IMR-90 (cell line): Measurements from ENCODE around the gene GPLD1. TPM values are rescaled to one million over a fixed set of nuclear protein-coding genes. Genes with fewer than 3 reads are reported as not detected.

Source experiments
- ATAC-seq: fragments of 200-7000 bp; cut with Tn5 transposase; 2 replicates; pipeline ENCODE4 v1.9.1; 2020; ENCODE audit warnings: low read depth, mild to moderate bottlenecking, moderate library complexity
- BruUV-seq: library from RNA; stranded (reverse); fragments of 400-500 nt; replicated peaks from 2 replicates; lab custom pipeline; 2021; lab: Mats Ljungman, UMichigan
- CTCF ChIA-PET: fragments of 300-600 bp; formaldehyde crosslinking; extraction: SDS; loops from one replicate; lab custom pipeline; 2021; ENCODE audit warnings: antibody characterized with exemption; lab: Yijun Ruan, JAX
- POLR2A ChIA-PET: fragments of 300-600 bp; sonication (Branson Sonifier 250); formaldehyde crosslinking; loops from one replicate; lab custom pipeline; 2022; ENCODE audit warnings: antibody characterized with exemption; ENCODE audit not compliant: unreplicated experiment; lab: Charles Lee
- DNase-seq: peaks from one replicate; pipeline ENCODE4 v3.0.0; 2013
- H2AFZ ChIP-seq: replicated peaks from 2 replicates; pipeline ENCODE3; 2013; ENCODE audit warnings: low read length, mild to moderate bottlenecking; ENCODE audit not compliant: poor library complexity
- H2AK5ac ChIP-seq: 2 replicates; pipeline ENCODE4 v1.6.1; 2013; ENCODE audit warnings: low read depth, low read length, inconsistent platforms
- H2AK9ac ChIP-seq: replicated peaks from 2 replicates; pipeline ENCODE3; 2013; ENCODE audit warnings: mild to moderate bottlenecking, low read depth, low read length, moderate library complexity; ENCODE audit not compliant: poor library complexity
- H2BK120ac ChIP-seq: 2 replicates; pipeline ENCODE4 v1.6.1; 2013; ENCODE audit warnings: low read depth, low read length, inconsistent platforms
- H2BK15ac ChIP-seq: 3 replicates; pipeline ENCODE4 v1.6.1; 2013; ENCODE audit warnings: low read depth, low read length, inconsistent platforms
- H2BK20ac ChIP-seq: 2 replicates; pipeline ENCODE4 v1.6.1; 2013; ENCODE audit warnings: low read depth, mild to moderate bottlenecking, inconsistent platforms, low read length, moderate library complexity
- H2BK5ac ChIP-seq: 2 replicates; pipeline ENCODE4 v1.6.1; 2013; ENCODE audit warnings: mild to moderate bottlenecking, low read depth, low read length, inconsistent platforms; ENCODE audit not compliant: poor library complexity, severe bottlenecking
- H3K14ac ChIP-seq: replicated peaks from 2 replicates; pipeline ENCODE4 v1.6.1; 2013; ENCODE audit warnings: low read depth, low read length, inconsistent platforms
- H3K18ac ChIP-seq: 2 replicates; pipeline ENCODE4 v1.6.1; 2013; ENCODE audit warnings: low read depth, low read length, control low read depth
- H3K23ac ChIP-seq: 2 replicates; pipeline ENCODE4 v1.6.1; 2013; ENCODE audit warnings: low read depth, low read length, inconsistent platforms
- H3K27ac ChIP-seq: 2 replicates; pipeline ENCODE4 v1.5.1; 2013; ENCODE audit warnings: mild to moderate bottlenecking, control low read depth, low read length; ENCODE audit not compliant: insufficient read depth
- H3K27me3 ChIP-seq: 2 replicates; pipeline ENCODE4 v1.6.1; 2013; ENCODE audit warnings: low read length; ENCODE audit not compliant: control insufficient read depth, insufficient read depth
- H3K36me3 ChIP-seq: 2 replicates; pipeline ENCODE4 v1.6.1; 2013; ENCODE audit warnings: low read length, mixed read lengths; ENCODE audit not compliant: control insufficient read depth, insufficient read depth
- H3K4ac ChIP-seq: 2 replicates; pipeline ENCODE4 v1.6.1; 2013; ENCODE audit warnings: low read depth, low read length, inconsistent platforms
- H3K4me1 ChIP-seq: 2 replicates; pipeline ENCODE4 v1.6.1; 2013; ENCODE audit warnings: low read length, mixed read lengths; ENCODE audit not compliant: control insufficient read depth, insufficient read depth
- H3K4me2 ChIP-seq: 2 replicates; pipeline ENCODE4 v1.6.1; 2013; ENCODE audit warnings: low read depth, mild to moderate bottlenecking, control low read depth, low read length, moderate library complexity
- H3K4me3 ChIP-seq: 2 replicates; pipeline ENCODE4 v1.5.1; 2013; ENCODE audit warnings: low read depth, mild to moderate bottlenecking, control low read depth, low read length, moderate library complexity; ENCODE audit not compliant: insufficient read depth
- H3K56ac ChIP-seq: 2 replicates; pipeline ENCODE4 v1.6.1; 2013; ENCODE audit warnings: low read length, inconsistent platforms; ENCODE audit not compliant: insufficient read depth; ENCODE audit errors: extremely low read depth
- H3K79me1 ChIP-seq, 2 experiments: 2 replicates each; pipeline ENCODE4 v1.6.1; 2013; ENCODE audit warnings: low read length in 2 of 2, inconsistent platforms in 1 of 2, low read depth in 1 of 2
- H3K9ac ChIP-seq: 2 replicates; pipeline ENCODE4 v1.6.1; 2013; ENCODE audit warnings: low read depth, low read length, control low read depth
- H3K9me1 ChIP-seq: 2 replicates; pipeline ENCODE4 v1.6.1; 2013; ENCODE audit warnings: low read length, inconsistent platforms; ENCODE audit not compliant: insufficient read depth
- H3K9me3 ChIP-seq: 2 replicates; pipeline ENCODE4 v1.6.1; 2013; ENCODE audit warnings: low read length; ENCODE audit not compliant: control insufficient read depth, insufficient read depth
- H4K20me1 ChIP-seq: 2 replicates; pipeline ENCODE4 v1.6.1; 2013; ENCODE audit warnings: low read length, inconsistent platforms; ENCODE audit not compliant: insufficient read depth
- H4K5ac ChIP-seq: 2 replicates; pipeline ENCODE4 v1.6.1; 2013; ENCODE audit warnings: mild to moderate bottlenecking, low read depth, low read length, control low read depth
- H4K8ac ChIP-seq, 2 experiments: 2 replicates each; pipeline ENCODE4 v1.6.1; 2013; ENCODE audit warnings: low read depth in 2 of 2, low read length in 2 of 2, control low read depth in 1 of 2, inconsistent platforms in 1 of 2
- H4K91ac ChIP-seq: 2 replicates; pipeline ENCODE4 v1.6.1; 2013; ENCODE audit warnings: low read depth, low read length, inconsistent platforms; ENCODE audit not compliant: insufficient read depth
- BHLHE40 ChIP-seq: fragments of 150-350 bp; IDR thresholded peaks from 2 replicates; pipeline ENCODE4 v1.6.1; 2016; ENCODE audit warnings: mild to moderate bottlenecking, low read depth, low read length
- CEBPB ChIP-seq: IDR thresholded peaks from 2 replicates; pipeline ENCODE4 v1.6.1; 2012; ENCODE audit warnings: low read depth, low read length, improper control_type of control experiment
- CHD1 ChIP-seq: IDR thresholded peaks from 2 replicates; pipeline ENCODE4 v1.6.1; 2012; ENCODE audit warnings: low read depth, low read length, improper control_type of control experiment
- ELK1 ChIP-seq: fragments of 150-350 bp; IDR thresholded peaks from 2 replicates; pipeline ENCODE4 v1.6.1; 2016; ENCODE audit warnings: low read depth, mild to moderate bottlenecking, low read length, moderate library complexity, borderline replicate concordance
- MAFK ChIP-seq: IDR thresholded peaks from 2 replicates; pipeline ENCODE4 v1.6.1; 2012; ENCODE audit warnings: low read depth, low read length, improper control_type of control experiment
- MAZ ChIP-seq: IDR thresholded peaks from 2 replicates; pipeline ENCODE4 v1.6.1; 2012; ENCODE audit warnings: low read depth, mild to moderate bottlenecking, low read length, improper control_type of control experiment, moderate library complexity, borderline replicate concordance
- POLR2A ChIP-seq: IDR thresholded peaks from 2 replicates; pipeline ENCODE4 v1.6.1; 2012; ENCODE audit warnings: mild to moderate bottlenecking, low read depth, low read length
- RCOR1 ChIP-seq: IDR thresholded peaks from 2 replicates; pipeline ENCODE4 v1.6.1; 2012; ENCODE audit warnings: mild to moderate bottlenecking, low read length, improper control_type of control experiment; ENCODE audit not compliant: insufficient replicate concordance
- RFX5 ChIP-seq: IDR thresholded peaks from 2 replicates; pipeline ENCODE4 v1.8.0; 2012; ENCODE audit warnings: low read depth, mild to moderate bottlenecking, low read length, moderate library complexity
- SMC3 ChIP-seq: fragments of 150-350 bp; IDR thresholded peaks from 2 replicates; pipeline ENCODE4 v1.6.1; 2016; ENCODE audit warnings: low read depth, mild to moderate bottlenecking, antibody characterized with exemption, low read length, moderate library complexity
- USF2 ChIP-seq: fragments of 150-350 bp; IDR thresholded peaks from 2 replicates; pipeline ENCODE4 v1.6.1; 2017; ENCODE audit warnings: mild to moderate bottlenecking, antibody characterized with exemption, low read length, low read depth
- WGBS, 2 experiments: methylation state at CpG; one replicate each; pipeline versions ENCODE4 v1.1.5 to v1.1.7; 2013; ENCODE audit warnings: missing lambda C conversion rate in 2 of 2; ENCODE audit not compliant: insufficient read length in 1 of 2; ENCODE audit errors: extremely low coverage in 2 of 2; 5-methylcytosine and 5-hydroxymethylcytosine counted together
- dilution Hi-C: fragments of 300-500 bp; cut with HindIII; formaldehyde crosslinking; loops from one replicate; pipeline ENCODE4 v1.14.3; 2018; ENCODE audit warnings: low sequenced_read_pairs; ENCODE audit not compliant: unreplicated experiment
- in situ Hi-C: fragments of 300-500 bp; cut with MboI; formaldehyde crosslinking; loops from 3 replicates; pipeline ENCODE4 v1.14.3; 2019; ENCODE audit warnings: low sequenced_read_pairs, inconsistent platforms, mixed read lengths
- intact Hi-C: fragments of 100-400 bp; cut with micrococcal nuclease; formaldehyde crosslinking; loops from 2 replicates; pipeline ENCODE4 v1.10.0; 2022
- polyA plus RNA-seq, 3 experiments: library from polyadenylated mRNA; depleted of rRNA; stranded (reverse); fragments of >200 nt; gene quantifications; 2 replicates each; pipeline ENCODE4 v1.2.3, GENCODE V29; 2012; ENCODE audit warnings: low replicate concordance in 1 of 3
- total RNA-seq: library from RNA; depleted of rRNA; stranded (reverse); fragments of >200 nt; gene quantifications from 2 replicates; pipeline ENCODE4 v1.2.3, GENCODE V29; 2012

GPLD1 gene
- total and polyA plus RNA-seq, 2 of the 4 experiments (the other 2 are of a cell fraction), result 0.05 to 0.18 TPM

DNA sequence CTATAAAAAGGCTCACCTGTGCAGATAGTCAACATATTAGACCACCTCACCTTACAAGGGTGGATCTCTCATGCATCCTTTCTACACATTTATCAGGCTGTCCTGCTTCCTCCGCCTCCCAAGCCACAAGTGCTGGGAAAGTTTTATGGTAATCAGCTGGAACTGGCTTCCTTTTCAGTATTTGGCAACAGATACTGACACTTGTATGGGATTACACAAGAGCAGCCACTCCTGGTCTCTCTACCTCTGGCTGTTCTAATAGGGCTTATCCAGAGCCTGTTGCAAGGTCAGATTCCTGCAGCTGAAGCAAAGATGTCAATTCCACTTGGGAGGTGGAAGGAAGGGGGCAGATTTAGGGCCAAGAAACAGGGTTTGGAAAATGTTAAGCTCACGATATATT, 503 bp upstream of the GPLD1 start:
- Histone ChIP-seq H3K56ac (no peak overlapping the region), H4K8ac (no peak overlapping the region), H2BK20ac (no peak overlapping the region), H2AK9ac (no peak overlapping the region), H4K20me1 (no peaks in the 10 kb centered on the region), H2BK15ac (no peak overlapping the region), H3K36me3 (no peaks in the 10 kb centered on the region), H4K91ac (no peak overlapping the region), H2BK5ac (no peak overlapping the region), H2AK5ac (no peak overlapping the region), H3K18ac (no peak overlapping the region), H3K4me2 (no peak overlapping the region), H3K4ac (no peak overlapping the region), H3K79me1 (no peaks in the 10 kb centered on the region), H3K23ac (no peak overlapping the region), H3K9ac (no peak overlapping the region), H3K4me3 (no peak overlapping the region), H4K5ac (no peak overlapping the region), H3K9me3 (no peaks in the 10 kb centered on the region), H3K9me1 (no peaks in the 10 kb centered on the region), H3K14ac (no peak overlapping the region), H3K27me3 (peaks cover 4% of the 10 kb centered on the region), H2AFZ (no peak overlapping the region), H3K27ac (no peak overlapping the region), H3K4me1 (peaks cover 2% of the 10 kb centered on the region), H2BK120ac (no peak overlapping the region)
- BruUV-seq, result no TSS peak
- in situ Hi-C loops, result no loop called here
- TF ChIP-seq RFX5 (no peak), RCOR1 (no peak), USF2 (no peak), CEBPB (no peak), SMC3 (no peak), POLR2A (no peak), BHLHE40 (no peak), CHD1 (no peak), MAFK (no peak), MAZ (no peak), ELK1 (no peak)
- dilution Hi-C loops, result no loop called here
- CTCF ChIA-PET, result no interaction called here
- no peak for ATAC-seq
- POLR2A ChIA-PET, result no interaction called here
- peak; percentile 28 for DNase-seq
- no CpG with 5 or more reads among the region's 2 CpGs for WGBS, 2 experiments
- intact Hi-C loops, result no loop called here
